Measurements from ENCODE around the gene HELZ. TPM values are rescaled to one million over a fixed set of nuclear protein-coding genes. Genes with fewer than 3 reads are reported as not detected.

The HELZ gene
- total and polyA plus RNA-seq, 10 donors, result 2.5 to 154 (median 88.7) TPM

DNA sequence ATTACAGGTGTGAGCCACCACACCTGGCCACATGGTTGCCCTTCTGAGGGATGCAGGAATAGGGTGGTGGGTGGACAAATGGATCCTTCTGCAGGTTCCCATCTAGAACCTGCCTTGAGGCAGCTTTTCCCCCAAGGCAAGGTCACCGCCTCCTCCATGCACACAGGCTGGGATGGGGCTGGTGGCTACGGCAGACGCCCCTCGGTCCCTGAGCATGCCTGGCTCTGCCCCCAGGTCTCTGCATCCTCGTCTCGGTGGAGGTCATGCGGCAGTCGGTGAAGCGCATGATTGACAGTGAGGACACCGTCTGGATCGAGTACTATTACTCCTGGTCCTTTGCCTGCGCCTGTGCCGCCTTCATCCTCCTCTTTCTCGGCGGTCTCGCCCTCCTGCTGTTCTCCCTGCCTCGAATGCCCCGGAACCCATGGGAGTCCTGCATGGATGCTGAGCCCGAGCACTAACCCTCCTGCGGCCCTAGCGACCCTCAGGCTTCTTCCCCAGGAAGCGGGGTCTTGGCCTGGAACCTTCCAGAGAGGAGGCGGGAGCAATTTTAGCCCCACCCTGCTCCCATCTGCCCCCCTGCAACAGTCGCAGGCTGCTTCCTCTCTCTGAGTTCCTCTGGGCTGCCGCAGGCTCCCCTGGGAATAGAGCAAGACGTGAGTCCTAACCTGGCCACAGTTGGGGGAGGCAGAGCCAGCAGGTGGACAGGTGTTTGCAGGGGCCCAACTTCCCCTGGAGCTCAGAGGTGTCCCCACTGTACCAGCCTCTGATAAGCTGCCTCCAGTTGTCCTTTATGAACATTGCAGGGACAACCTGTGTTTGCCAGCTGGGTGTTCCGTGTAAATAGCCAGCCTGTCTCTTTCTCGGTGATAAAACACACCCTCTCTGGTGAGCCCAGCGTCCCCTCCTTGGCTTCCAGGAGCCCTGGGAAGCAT, 188.9 kb downstream of the HELZ start:
- intact Hi-C loops (cut with DNase I; ENCODE audit: low total_unique reads), result no loop called here
- Histone ChIP-seq H3K36me3 (no peaks in the 10 kb centered on the region), H3K27ac (no peak overlapping the region), H3K27me3 (replicated peaks in 1 of 7) (no peaks in the 10 kb centered on the region), H3K9me3 (peaks cover 0 to 2% (median 0%) of the 10 kb centered on the region in 8 donors), H3K4me1 (no peaks in the 10 kb centered on the region), H3K4me3 (no peak overlapping the region)
- TF ChIP-seq POLR2A (IDR thresholded peaks at IDR 0.05), result no peak
- TF ChIP-seq POLR2AphosphoS5 (IDR thresholded peaks at IDR 0.05), result no peak
- TF ChIP-seq, protein P1, sequence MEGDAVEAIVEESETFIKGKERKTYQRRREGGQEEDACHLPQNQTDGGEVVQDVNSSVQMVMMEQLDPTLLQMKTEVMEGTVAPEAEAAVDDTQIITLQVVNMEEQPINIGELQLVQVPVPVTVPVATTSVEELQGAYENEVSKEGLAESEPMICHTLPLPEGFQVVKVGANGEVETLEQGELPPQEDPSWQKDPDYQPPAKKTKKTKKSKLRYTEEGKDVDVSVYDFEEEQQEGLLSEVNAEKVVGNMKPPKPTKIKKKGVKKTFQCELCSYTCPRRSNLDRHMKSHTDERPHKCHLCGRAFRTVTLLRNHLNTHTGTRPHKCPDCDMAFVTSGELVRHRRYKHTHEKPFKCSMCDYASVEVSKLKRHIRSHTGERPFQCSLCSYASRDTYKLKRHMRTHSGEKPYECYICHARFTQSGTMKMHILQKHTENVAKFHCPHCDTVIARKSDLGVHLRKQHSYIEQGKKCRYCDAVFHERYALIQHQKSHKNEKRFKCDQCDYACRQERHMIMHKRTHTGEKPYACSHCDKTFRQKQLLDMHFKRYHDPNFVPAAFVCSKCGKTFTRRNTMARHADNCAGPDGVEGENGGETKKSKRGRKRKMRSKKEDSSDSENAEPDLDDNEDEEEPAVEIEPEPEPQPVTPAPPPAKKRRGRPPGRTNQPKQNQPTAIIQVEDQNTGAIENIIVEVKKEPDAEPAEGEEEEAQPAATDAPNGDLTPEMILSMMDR (IDR thresholded peaks at IDR 0.05 in 8 of 11, conservative IDR thresholded peaks at IDR 0.05 in 3 of 11), result no peak
- DNase-seq, result peak; percentile 58
- WGBS, 5 donors, result 82 to 87% (median 84%) methylated on average over 25 to 29 of the region's 29 CpGs

- no peaks in the 10 kb centered on the region for H3K27me3 ChIP-seq (replicated peaks in 1 of 7)
- no peaks in the 10 kb centered on the region for H3K4me1 ChIP-seq
- peak; percentile 67 for DNase-seq
- intact Hi-C loops (cut with DNase I; ENCODE audit: low total_unique reads), result no loop called here
- no peak overlapping the region for H3K4me3 ChIP-seq
- H3K27ac ChIP-seq, result no peak overlapping the region
- 91 to 97% (median 94%) methylated on average over 12 to 19 of the region's 19 CpGs for WGBS, 5 donors
- no peaks in the 10 kb centered on the region for H3K36me3 ChIP-seq
- TF ChIP-seq POLR2AphosphoS5 (IDR thresholded peaks at IDR 0.05) (no peak), POLR2A (IDR thresholded peaks at IDR 0.05) (no peak)
- TF ChIP-seq, protein P1 (IDR thresholded peaks at IDR 0.05 in 8 of 11, conservative IDR thresholded peaks at IDR 0.05 in 3 of 11), result no peak
- peaks cover 0 to 10% (median 2%) of the 10 kb centered on the region in 8 donors for H3K9me3 ChIP-seq
These were observed 190.0 kb downstream of the HELZ start for GRCh38 chr17:67055041-67055443.

DNA sequence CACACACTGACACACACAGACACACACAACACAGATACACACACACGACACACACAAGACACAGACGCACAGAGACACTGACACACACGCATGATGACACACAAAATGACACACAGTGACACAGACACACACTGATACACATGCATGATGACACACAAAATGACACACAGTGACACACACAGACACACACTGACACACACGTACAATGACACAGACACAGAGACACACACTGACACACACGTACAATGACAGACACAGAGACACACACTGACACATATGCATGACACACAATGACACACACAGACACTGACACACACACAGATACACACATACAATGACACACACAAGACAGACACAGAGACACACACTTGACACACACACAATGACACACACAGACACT, 190.4 kb downstream of the HELZ start:
- 70 to 96% (median 77%) methylated on average over 5 of the region's 5 CpGs for WGBS, 5 donors
- no peaks in the 10 kb centered on the region for H3K4me1 ChIP-seq
- intact Hi-C loops (cut with DNase I; ENCODE audit: low total_unique reads), result no loop called here
- H3K36me3 ChIP-seq, result no peaks in the 10 kb centered on the region
- no peak for DNase-seq
- H3K27me3 ChIP-seq (replicated peaks in 1 of 7), result no peaks in the 10 kb centered on the region
- H3K9me3 ChIP-seq, result peaks cover 0 to 14% (median 7%) of the 10 kb centered on the region in 8 donors
- H3K27ac ChIP-seq, result no peak overlapping the region
- H3K4me3 ChIP-seq, result no peak overlapping the region
- TF ChIP-seq, protein P1 (IDR thresholded peaks at IDR 0.05 in 8 of 11, conservative IDR thresholded peaks at IDR 0.05 in 3 of 11), result no peak
- TF ChIP-seq POLR2A (IDR thresholded peaks at IDR 0.05) (no peak), POLR2AphosphoS5 (IDR thresholded peaks at IDR 0.05) (no peak)

DNA sequence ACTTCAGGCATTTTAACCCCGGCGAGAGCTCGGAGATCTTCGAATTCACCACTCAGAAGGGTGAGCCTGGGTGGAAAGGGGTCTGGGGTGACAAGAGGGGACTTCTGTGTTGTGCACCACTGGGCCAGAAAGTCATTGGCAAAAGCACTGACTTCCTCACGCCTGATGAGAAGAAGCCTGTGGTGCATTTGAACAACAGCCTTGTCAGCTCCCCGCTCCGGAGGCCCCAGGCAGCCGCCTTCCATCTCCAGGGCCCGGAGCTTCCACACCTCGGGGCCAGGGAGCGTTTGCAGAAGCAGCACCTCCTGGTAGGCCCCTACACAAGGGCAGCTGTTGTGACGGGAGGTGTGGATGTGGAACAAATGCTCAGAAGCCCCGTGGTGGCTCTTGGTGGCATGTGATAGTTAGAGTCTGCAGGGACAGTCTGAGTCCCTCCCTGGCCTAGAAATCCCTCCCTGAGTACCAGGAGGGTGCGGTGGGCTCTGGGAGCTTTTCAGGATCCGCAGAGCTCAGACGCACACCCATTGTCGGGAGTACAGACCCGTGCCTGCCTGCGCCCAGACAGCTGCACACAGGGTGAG, 190.9 kb downstream of the HELZ start:
- intact Hi-C loops (cut with DNase I; ENCODE audit: low total_unique reads), result no loop called here
- Histone ChIP-seq H3K9me3 (peaks cover 0 to 19% (median 11%) of the 10 kb centered on the region in 8 donors), H3K4me1 (no peaks in the 10 kb centered on the region), H3K36me3 (no peaks in the 10 kb centered on the region), H3K27ac (no peak overlapping the region), H3K27me3 (replicated peaks in 1 of 7) (no peaks in the 10 kb centered on the region), H3K4me3 (no peak overlapping the region)
- TF ChIP-seq POLR2AphosphoS5 (IDR thresholded peaks at IDR 0.05), result no peak
- no peak for TF ChIP-seq POLR2A (IDR thresholded peaks at IDR 0.05)
- peak; percentile 56 for DNase-seq
- WGBS, 5 donors, result 85 to 93% (median 86%) methylated on average over 13 to 19 of the region's 19 CpGs
